ENCODE results near the gene TBL1Y. TPM values are rescaled to one million over a fixed set of nuclear protein-coding genes. Genes with fewer than 3 reads are reported as not detected.

The TBL1Y gene
- total RNA-seq, 1 donor from 2014 or later = not detected

GRCh38 chrY:7008578-7009355, 98.3 kb downstream of the TBL1Y start:
- Histone ChIP-seq H3K4me1 (no peaks in the 10 kb centered on the region), H3K9me3 (no peaks in the 10 kb centered on the region), H3K27ac (no peak overlapping the region), H3K27me3 (no peaks in the 10 kb centered on the region), H3K4me3 (no peak overlapping the region), H3K36me3 (no peaks in the 10 kb centered on the region)
- no peak for DNase-seq (ENCODE audit: low spot score in 2 of 2)
- no peak for TF ChIP-seq CTCF (IDR thresholded peaks at IDR 0.05)
- intact Hi-C loops (cut with DNase I) = no loop called here

DNA sequence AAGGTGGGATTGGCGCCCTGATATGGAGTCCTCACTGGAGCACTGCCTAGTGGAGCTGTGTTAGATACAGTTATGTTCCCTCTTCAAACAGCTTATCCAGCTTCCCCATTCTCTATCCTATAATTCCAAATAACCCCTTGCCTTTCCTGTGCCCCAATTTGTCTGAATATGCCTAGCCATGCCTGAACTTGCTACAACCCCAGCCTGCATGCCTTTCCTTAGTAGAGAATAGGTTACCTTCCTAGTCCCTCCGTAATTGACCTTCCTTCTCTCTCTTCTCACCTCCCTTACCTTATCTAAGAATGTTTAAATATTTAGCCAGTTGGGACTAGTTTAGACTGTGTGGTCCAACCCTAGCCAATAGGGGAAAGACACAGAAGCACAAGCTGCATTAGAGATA, 102.6 kb downstream of the TBL1Y start:
- H3K4me1 ChIP-seq = no peaks in the 10 kb centered on the region
- no peak overlapping the region for H3K27ac ChIP-seq
- H3K9me3 ChIP-seq = no peaks in the 10 kb centered on the region
- intact Hi-C loops (cut with DNase I) = no loop called here
- H3K4me3 ChIP-seq = no peak overlapping the region
- TF ChIP-seq CTCF (IDR thresholded peaks at IDR 0.05) = no peak
- H3K36me3 ChIP-seq = no peaks in the 10 kb centered on the region
- DNase-seq (ENCODE audit: low spot score in 2 of 2) = no peak
- no peaks in the 10 kb centered on the region for H3K27me3 ChIP-seq

DNA sequence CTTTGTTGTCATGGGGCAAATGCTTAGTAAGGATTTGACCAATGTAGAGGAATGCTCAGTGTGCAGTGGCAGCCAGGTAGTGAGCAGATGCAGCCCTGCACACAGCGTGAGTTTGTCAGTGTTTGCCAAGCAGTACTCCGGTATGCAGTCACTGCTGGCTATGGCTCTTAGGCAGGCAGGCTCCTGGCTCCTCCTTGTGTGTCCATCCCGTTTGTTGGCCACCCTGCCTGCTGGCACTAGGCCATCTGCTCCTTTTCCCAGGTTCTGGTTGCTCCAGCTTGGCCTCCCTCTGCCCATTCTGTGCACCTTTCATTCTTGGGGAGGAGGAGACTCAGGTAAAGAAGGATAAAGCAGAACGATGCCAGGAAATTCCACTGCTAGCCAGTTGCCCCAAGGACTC, 106.0 kb downstream of the TBL1Y start:
- Histone ChIP-seq H3K36me3 (no peaks in the 10 kb centered on the region), H3K27ac (no peak overlapping the region), H3K4me3 (no peak overlapping the region), H3K4me1 (no peaks in the 10 kb centered on the region), H3K9me3 (no peaks in the 10 kb centered on the region), H3K27me3 (no peaks in the 10 kb centered on the region)
- no peak for DNase-seq (ENCODE audit: low spot score in 2 of 2)
- no peak for TF ChIP-seq CTCF (IDR thresholded peaks at IDR 0.05)
- intact Hi-C loops (cut with DNase I) = no loop called here

DNA sequence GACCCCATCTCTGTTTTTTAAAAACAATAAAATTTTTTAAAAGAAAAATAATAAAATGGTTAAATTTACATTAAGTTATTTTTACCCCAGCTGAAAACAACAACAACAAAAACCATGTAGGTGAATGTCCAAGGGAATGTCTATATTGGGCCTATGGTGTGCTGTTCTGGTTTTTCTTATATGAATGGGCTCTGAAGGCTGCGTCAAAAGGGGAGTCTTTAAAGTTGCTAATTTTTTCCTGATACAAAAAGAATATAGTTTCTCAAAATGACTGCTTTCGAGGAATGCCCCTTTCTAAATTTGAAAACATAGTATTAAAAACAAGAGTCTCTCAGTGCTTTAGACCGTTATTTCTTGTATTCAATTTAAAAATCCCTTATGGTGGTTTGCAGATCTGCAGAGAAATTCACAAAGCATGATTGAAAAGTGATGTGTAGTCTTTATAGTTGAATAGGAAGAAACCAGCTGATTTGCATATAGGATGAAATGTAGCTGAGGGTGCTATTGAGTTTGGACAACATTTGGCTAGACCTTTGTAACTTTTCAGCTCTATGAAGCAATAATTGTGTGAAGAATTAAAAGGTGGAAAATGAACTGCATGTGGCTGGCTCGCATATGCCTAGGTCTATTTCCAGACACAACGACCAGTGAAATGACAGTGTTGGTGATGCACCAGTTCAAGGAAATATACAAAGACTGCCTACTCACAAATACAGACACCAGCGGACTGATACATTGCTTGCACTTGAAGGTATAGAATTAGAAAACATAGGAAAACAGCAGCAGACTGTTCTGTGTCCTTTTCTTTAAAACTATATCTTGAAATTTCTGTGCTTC, 107.0 kb downstream of the TBL1Y start:
- H3K27ac ChIP-seq = no peak overlapping the region
- DNase-seq (ENCODE audit: low spot score in 2 of 2) = no peak
- no peak for TF ChIP-seq CTCF (IDR thresholded peaks at IDR 0.05)
- no peaks in the 10 kb centered on the region for H3K36me3 ChIP-seq
- H3K27me3 ChIP-seq = no peaks in the 10 kb centered on the region
- no peak overlapping the region for H3K4me3 ChIP-seq
- H3K9me3 ChIP-seq = no peaks in the 10 kb centered on the region
- H3K4me1 ChIP-seq = no peaks in the 10 kb centered on the region
- intact Hi-C loops (cut with DNase I) = no loop called here

DNA sequence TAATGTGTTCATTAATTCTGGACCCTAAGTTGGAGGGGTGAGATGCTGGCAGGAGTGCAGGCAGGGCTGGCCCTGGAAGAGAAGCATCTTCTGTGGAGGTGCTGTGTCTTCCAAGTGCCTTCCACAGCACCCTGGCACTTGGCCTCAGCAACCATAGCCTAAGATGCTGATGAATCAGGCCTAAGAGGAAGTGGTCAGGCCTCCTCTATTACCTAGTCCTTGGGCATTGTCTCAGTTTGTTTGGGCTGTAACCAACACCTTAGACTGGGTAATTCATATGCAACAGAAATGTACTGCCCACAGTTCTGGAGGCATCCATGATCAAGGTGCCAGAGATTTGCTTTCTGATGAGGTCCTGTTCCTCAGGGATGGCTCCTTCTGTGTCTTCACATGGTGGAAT, 128.5 kb downstream of the TBL1Y start:
- H3K4me1 ChIP-seq = no peaks in the 10 kb centered on the region
- no peaks in the 10 kb centered on the region for H3K36me3 ChIP-seq
- no peak for TF ChIP-seq CTCF (IDR thresholded peaks at IDR 0.05)
- intact Hi-C loops (cut with DNase I) = no loop called here
- H3K27me3 ChIP-seq = no peaks in the 10 kb centered on the region
- DNase-seq (ENCODE audit: low spot score in 2 of 2) = no peak
- H3K4me3 ChIP-seq = no peak overlapping the region
- H3K27ac ChIP-seq = no peak overlapping the region
- no peaks in the 10 kb centered on the region for H3K9me3 ChIP-seq
